Ectodermal cell (in vitro differentiated cells): ENCODE data around the gene MAP2K4. TPM values are rescaled to one million over a fixed set of nuclear protein-coding genes. Genes with fewer than 3 reads are reported as not detected.
A peak's percentile ranks its signal among the peaks of the same experiment; 100 is the strongest.
"Not testable (repeated sequence)": the region's sequence is repeated elsewhere in the genome, so short reads cannot be mapped to it uniquely, and the experiment has no call there.

Experiments
- H3K27ac ChIP-seq: 2 replicates; pipeline ENCODE4 v1.7.0; 2013; ENCODE audit warnings: mild to moderate bottlenecking, low read depth, low read length; ENCODE audit not compliant: insufficient read depth, poor library complexity, severe bottlenecking
- H3K27me3 ChIP-seq: 2 replicates; pipeline ENCODE4 v1.7.0; 2013; ENCODE audit warnings: mild to moderate bottlenecking, low read length; ENCODE audit not compliant: insufficient read depth, control insufficient read depth, poor library complexity, severe bottlenecking
- H3K36me3 ChIP-seq: one replicate; pipeline ENCODE4 v1.7.0; 2013; ENCODE audit warnings: low read length; ENCODE audit not compliant: control insufficient read depth, insufficient read depth
- H3K4me1 ChIP-seq: one replicate; pipeline ENCODE4 v1.7.0; 2013; ENCODE audit warnings: low read length; ENCODE audit not compliant: control insufficient read depth, insufficient read depth
- H3K4me3 ChIP-seq: 2 replicates; pipeline ENCODE4 v1.7.0; 2013; ENCODE audit warnings: low read depth, low read length, control low read depth; ENCODE audit not compliant: insufficient read depth
- H3K9me3 ChIP-seq: 2 replicates; pipeline ENCODE4 v1.7.0; 2013; ENCODE audit warnings: mild to moderate bottlenecking, low read length, moderate library complexity; ENCODE audit not compliant: control insufficient read depth
- WGBS, 2 experiments: methylation state at CpG; one replicate each; pipeline ENCODE4 v1.1.7; 2013; ENCODE audit warnings: missing lambda C conversion rate in 2 of 2; 5-methylcytosine and 5-hydroxymethylcytosine counted together
- polyA plus RNA-seq, 4 experiments: library from polyadenylated mRNA; stranded (reverse); fragments of 50-300 nt; gene quantifications; one replicate each; pipeline ENCODE4 v1.2.3, GENCODE V29; 2013

The MAP2K4 gene
- polyA plus RNA-seq (2013, experiment 1 of 4), result 37.4 TPM
- polyA plus RNA-seq (2013, experiment 2 of 4), result 40.3 TPM
- polyA plus RNA-seq (2013, experiment 3 of 4), result 37.0 TPM
- polyA plus RNA-seq (2013, experiment 4 of 4), result 39.8 TPM

GRCh38 chr17:12020642-12021622 lies at the start of gene MAP2K4:
TSS of gene MAP2K4 (plus strand) at chr17:12020877. CDS start at chr17:12020887, 10 bp downstream.
- WGBS, 2 experiments, result 0% methylated on average over 123 of the region's 123 CpGs
- H3K9me3 ChIP-seq, result no peaks in the 10 kb centered on the region
- peaks cover 13% of the 10 kb centered on the region for H3K27me3 ChIP-seq
- H3K4me1 ChIP-seq, result peaks cover 8% of the 10 kb centered on the region
- peak within 1 kb of the TSS; percentile 85 for H3K27ac ChIP-seq
- peak within 1 kb of the TSS; percentile 81 for H3K4me3 ChIP-seq
- no peaks in the 10 kb centered on the region for H3K36me3 ChIP-seq

GRCh38 chr17:11972741-11973140 lies 47.9 kb upstream of the MAP2K4 start:
- not testable (repeated sequence) for H3K27me3 ChIP-seq, H3K4me3 ChIP-seq, H3K4me1 ChIP-seq, H3K9me3 ChIP-seq, H3K27ac ChIP-seq, H3K36me3 ChIP-seq
- WGBS, 2 experiments, result 90 to 91% methylated on average over 19 of the region's 19 CpGs

- no peaks in the 10 kb centered on the region for H3K4me1 ChIP-seq
- H3K9me3 ChIP-seq, result no peaks in the 10 kb centered on the region
- no peaks in the 10 kb centered on the region for H3K27me3 ChIP-seq
- H3K36me3 ChIP-seq, result peaks cover 12% of the 10 kb centered on the region
- 88 to 98% methylated on average over 1 to 2 of the region's 3 CpGs for WGBS, 2 experiments
- no peak overlapping the region for H3K4me3 ChIP-seq
- no peak overlapping the region for H3K27ac ChIP-seq
These were observed 40.9 kb upstream of the MAP2K4 start for GRCh38 chr17:11979795-11980194.

- 95% methylated on average over 2 of the region's 2 CpGs for WGBS, 2 experiments
- H3K9me3 ChIP-seq, result no peaks in the 10 kb centered on the region
- no peak overlapping the region for H3K4me3 ChIP-seq
- no peak overlapping the region for H3K27ac ChIP-seq
- H3K4me1 ChIP-seq, result no peaks in the 10 kb centered on the region
- H3K27me3 ChIP-seq, result no peaks in the 10 kb centered on the region
- H3K36me3 ChIP-seq, result peaks cover 12% of the 10 kb centered on the region
These were observed 39.9 kb upstream of the MAP2K4 start for GRCh38 chr17:11980813-11981212.

- 85 to 89% methylated on average over 3 to 4 of the region's 4 CpGs for WGBS, 2 experiments
- Histone ChIP-seq H3K36me3 (peaks cover 12% of the 10 kb centered on the region), H3K27me3 (no peaks in the 10 kb centered on the region), H3K4me1 (no peaks in the 10 kb centered on the region), H3K9me3 (no peaks in the 10 kb centered on the region), H3K27ac (no peak overlapping the region), H3K4me3 (no peak overlapping the region)
These were observed 38.8 kb upstream of the MAP2K4 start for GRCh38 chr17:11981862-11982261.

- H3K4me3 ChIP-seq, result no peak overlapping the region
- no peaks in the 10 kb centered on the region for H3K9me3 ChIP-seq
- H3K27ac ChIP-seq, result no peak overlapping the region
- peaks cover 10% of the 10 kb centered on the region for H3K36me3 ChIP-seq
- H3K4me1 ChIP-seq, result no peaks in the 10 kb centered on the region
- 86 to 92% methylated on average over 2 to 3 of the region's 4 CpGs for WGBS, 2 experiments
- H3K27me3 ChIP-seq, result no peaks in the 10 kb centered on the region
These were observed 34.3 kb upstream of the MAP2K4 start for GRCh38 chr17:11986179-11986941.

- no peaks in the 10 kb centered on the region for H3K27me3 ChIP-seq
- no peaks in the 10 kb centered on the region for H3K9me3 ChIP-seq
- no peak overlapping the region for H3K27ac ChIP-seq
- H3K4me3 ChIP-seq, result no peak overlapping the region
- peaks cover 10% of the 10 kb centered on the region for H3K36me3 ChIP-seq
- no peaks in the 10 kb centered on the region for H3K4me1 ChIP-seq
- WGBS, 2 experiments, result 50 to 54% methylated on average over 3 to 5 of the region's 5 CpGs
These were observed 33.7 kb upstream of the MAP2K4 start for GRCh38 chr17:11986942-11987329.

GRCh38 chr17:11990363-11990983 lies 30.2 kb upstream of the MAP2K4 start:
- Histone ChIP-seq H3K9me3 (no peaks in the 10 kb centered on the region), H3K27ac (no peak overlapping the region), H3K27me3 (no peaks in the 10 kb centered on the region), H3K36me3 (peaks cover 2% of the 10 kb centered on the region), H3K4me1 (no peaks in the 10 kb centered on the region), H3K4me3 (no peak overlapping the region)
- WGBS, 2 experiments, result 85 to 87% methylated on average over 7 of the region's 7 CpGs

GRCh38 chr17:11991461-11991860 lies 29.2 kb upstream of the MAP2K4 start:
- 54 to 63% methylated on average over 3 to 4 of the region's 4 CpGs for WGBS, 2 experiments
- H3K9me3 ChIP-seq, result no peaks in the 10 kb centered on the region
- H3K4me1 ChIP-seq, result no peaks in the 10 kb centered on the region
- no peaks in the 10 kb centered on the region for H3K27me3 ChIP-seq
- no peak overlapping the region for H3K4me3 ChIP-seq
- H3K27ac ChIP-seq, result no peak overlapping the region
- H3K36me3 ChIP-seq, result peaks cover 2% of the 10 kb centered on the region
